ENCODE results near the gene PDAP1. TPM values are rescaled to one million over a fixed set of nuclear protein-coding genes. Genes with fewer than 3 reads are reported as not detected.
"Not testable (repeated sequence)": the region's sequence is repeated elsewhere in the genome, so short reads cannot be mapped to it uniquely, and the experiment has no call there.

The PDAP1 gene
- total and polyA plus RNA-seq, 8 donors: 27.8 to 84.6 (median 39.8) TPM

DNA sequence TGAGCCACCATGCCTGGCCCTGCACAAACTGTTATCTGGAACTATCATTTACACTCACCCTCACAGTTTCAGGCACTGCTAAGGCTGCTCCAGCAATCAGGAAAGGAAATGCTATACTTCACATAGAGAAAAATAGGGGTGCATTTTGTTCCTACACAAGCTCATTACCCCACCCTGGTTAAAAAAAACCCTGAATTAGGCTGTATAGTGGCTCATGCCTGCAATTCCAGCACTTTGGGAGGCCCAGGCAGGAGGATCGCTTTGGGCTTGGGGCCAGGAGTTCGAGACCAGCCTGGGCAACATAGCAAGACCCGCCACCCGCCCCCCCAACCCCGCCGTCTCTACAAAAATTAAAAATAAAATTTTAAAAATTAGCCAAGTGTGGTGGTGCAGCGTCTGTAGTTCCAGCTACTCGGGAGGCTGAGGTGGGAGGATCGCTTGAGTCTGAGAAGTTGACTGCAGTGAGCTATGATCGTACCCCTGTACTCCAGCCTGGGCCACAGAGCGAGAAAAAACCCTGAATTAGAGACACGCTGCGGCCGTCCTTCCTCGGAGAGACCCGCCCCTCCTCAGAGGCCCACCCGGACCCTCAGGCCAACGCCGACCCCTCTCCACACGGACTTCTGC, 29.7 kb upstream of the PDAP1 start:
- FAIRE-seq: no peak
- intact Hi-C loops (cut with DNase I): no loop called here

GRCh38 chr7:99433158-99433557, 24.8 kb upstream of the PDAP1 start:
- H3K27me3 ChIP-seq: no peaks in the 10 kb centered on the region
- intact Hi-C loops (cut with DNase I): no loop called here
- no peaks in the 10 kb centered on the region for H3K9me3 ChIP-seq
- H3K4me3 ChIP-seq: no peak overlapping the region
- no peak for ATAC-seq
- no peak overlapping the region for H3K27ac ChIP-seq
- H3K36me3 ChIP-seq: peaks cover 0 to 23% (median 6%) of the 10 kb centered on the region in 3 donors
- DNase-seq: no peak
- TF ChIP-seq, protein P1, sequence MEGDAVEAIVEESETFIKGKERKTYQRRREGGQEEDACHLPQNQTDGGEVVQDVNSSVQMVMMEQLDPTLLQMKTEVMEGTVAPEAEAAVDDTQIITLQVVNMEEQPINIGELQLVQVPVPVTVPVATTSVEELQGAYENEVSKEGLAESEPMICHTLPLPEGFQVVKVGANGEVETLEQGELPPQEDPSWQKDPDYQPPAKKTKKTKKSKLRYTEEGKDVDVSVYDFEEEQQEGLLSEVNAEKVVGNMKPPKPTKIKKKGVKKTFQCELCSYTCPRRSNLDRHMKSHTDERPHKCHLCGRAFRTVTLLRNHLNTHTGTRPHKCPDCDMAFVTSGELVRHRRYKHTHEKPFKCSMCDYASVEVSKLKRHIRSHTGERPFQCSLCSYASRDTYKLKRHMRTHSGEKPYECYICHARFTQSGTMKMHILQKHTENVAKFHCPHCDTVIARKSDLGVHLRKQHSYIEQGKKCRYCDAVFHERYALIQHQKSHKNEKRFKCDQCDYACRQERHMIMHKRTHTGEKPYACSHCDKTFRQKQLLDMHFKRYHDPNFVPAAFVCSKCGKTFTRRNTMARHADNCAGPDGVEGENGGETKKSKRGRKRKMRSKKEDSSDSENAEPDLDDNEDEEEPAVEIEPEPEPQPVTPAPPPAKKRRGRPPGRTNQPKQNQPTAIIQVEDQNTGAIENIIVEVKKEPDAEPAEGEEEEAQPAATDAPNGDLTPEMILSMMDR (IDR thresholded peaks at IDR 0.05): no peak
- 91 to 93% methylated on average over 9 of the region's 9 CpGs for WGBS, 2 donors
- no peak for FAIRE-seq
- peaks cover 0 to 5% (median 0%) of the 10 kb centered on the region in 3 donors for H3K4me1 ChIP-seq

More for the DNA sequence above, 29.7 kb upstream of the PDAP1 start:
- Histone ChIP-seq H3K4me1 (peaks cover 0 to 13% (median 7%) of the 10 kb centered on the region in 3 donors), H3K36me3 (peaks cover 0 to 10% (median 0%) of the 10 kb centered on the region in 3 donors), H3K27ac (peak overlapping the region in 3 of 4 donors; percentile 60 to 73 (median 67)), H3K27me3 (no peaks in the 10 kb centered on the region), H3K9me3 (no peaks in the 10 kb centered on the region), H3K4me3 (peak overlapping the region; percentile 94 to 100 (median 100))
- DNase-seq: no peak
- 12 to 13% methylated on average over 20 of the region's 20 CpGs for WGBS, 2 donors
- peak; percentile 15 to 57 (median 41) for ATAC-seq
- TF ChIP-seq, protein P1 (IDR thresholded peaks at IDR 0.05): no peak

DNA sequence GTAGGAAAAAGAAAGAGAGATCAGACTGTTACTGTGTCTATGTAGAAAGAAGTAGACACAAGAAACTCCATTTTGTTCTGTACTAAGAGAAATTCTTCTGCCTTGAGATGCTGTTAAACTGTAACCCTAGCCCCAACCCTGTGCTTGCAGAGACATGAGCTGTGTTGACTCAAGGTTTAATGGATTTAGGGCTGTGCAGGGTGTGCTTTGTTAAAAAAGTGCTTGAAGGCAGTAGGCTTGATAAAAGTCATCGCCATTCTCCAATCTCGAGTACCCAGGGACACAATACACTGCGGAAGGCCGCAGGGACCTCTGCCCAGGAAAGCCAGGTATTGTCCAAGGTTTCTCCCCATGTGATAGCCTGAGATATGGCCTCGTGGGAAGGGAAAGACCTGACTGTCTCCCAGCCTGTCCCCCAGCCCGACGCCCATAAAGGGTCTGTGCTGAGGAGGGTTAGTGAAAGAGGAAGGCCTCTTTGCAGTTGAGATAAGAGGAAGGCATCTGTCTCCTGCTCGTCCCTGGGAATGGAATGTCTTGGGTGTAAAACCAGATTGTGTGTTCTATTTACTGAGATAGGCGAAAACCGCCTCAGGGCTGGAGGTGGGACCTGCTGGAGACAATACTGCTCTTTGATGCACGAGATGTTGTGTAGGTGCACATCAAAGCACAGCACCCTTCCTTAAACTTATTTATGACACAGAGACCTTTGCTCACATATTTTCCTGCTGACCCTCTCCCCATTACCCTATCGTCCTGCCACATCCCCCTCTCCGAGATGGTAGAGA, 23.6 kb upstream of the PDAP1 start:
- WGBS, 2 donors: 79% methylated on average over 13 of the region's 13 CpGs

GRCh38 chr7:99429756-99430155, 21.4 kb upstream of the PDAP1 start:
- Histone ChIP-seq H3K36me3 (peaks cover 0 to 28% (median 6%) of the 10 kb centered on the region in 3 donors), H3K4me1 (no peaks in the 10 kb centered on the region), H3K27ac (no peak overlapping the region), H3K9me3 (no peaks in the 10 kb centered on the region), H3K27me3 (no peaks in the 10 kb centered on the region), H3K4me3 (no peak overlapping the region)
- no peak for ATAC-seq
- WGBS, 2 donors: 82 to 85% methylated on average over 8 of the region's 8 CpGs
- FAIRE-seq: no peak
- DNase-seq: no peak
- TF ChIP-seq, protein P1 (IDR thresholded peaks at IDR 0.05): no peak
- intact Hi-C loops (cut with DNase I): no loop called here

More for the DNA sequence above, 23.6 kb upstream of the PDAP1 start:
- intact Hi-C loops (cut with DNase I); H3K4me1 ChIP-seq; H3K27ac ChIP-seq; H3K9me3 ChIP-seq; H3K4me3 ChIP-seq; ATAC-seq; H3K27me3 ChIP-seq; DNase-seq; FAIRE-seq: not testable (repeated sequence)
- H3K36me3 ChIP-seq: peaks cover 0 to 23% (median 6%) of the 10 kb centered on the region in 3 donors

DNA sequence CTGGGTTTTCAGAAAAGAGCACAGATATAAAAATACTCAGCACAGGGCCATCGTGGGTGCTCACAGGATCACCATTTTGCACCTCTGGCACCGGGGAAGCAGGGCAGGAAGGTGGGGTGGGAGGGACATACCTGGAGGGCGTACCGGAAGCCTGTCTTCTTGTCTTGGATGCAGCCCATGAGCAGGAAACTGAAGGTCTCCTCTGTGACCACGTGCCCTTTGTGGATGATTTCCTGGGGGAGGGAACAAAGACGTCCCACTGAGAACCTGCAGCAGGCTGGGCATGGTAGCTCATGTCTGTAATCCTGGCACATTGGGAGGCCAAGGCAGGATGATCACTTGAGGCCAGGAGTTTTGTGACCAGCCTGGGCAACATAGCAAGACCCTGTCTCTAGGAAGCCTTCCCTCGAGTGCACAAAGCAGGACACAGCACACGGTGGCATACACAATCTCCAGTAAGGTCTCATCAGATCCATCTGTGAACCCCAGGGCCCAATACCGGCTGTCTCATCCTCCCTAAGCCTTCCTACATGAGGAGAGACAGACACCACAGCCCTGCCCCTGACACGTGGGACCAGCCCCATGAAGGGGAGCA, 20.7 kb upstream of the PDAP1 start:
- ATAC-seq (no peak), FAIRE-seq (no peak), DNase-seq (no peak)
- WGBS, 2 donors: 82 to 90% methylated on average over 10 of the region's 10 CpGs
- no peak overlapping the region for H3K27ac ChIP-seq
- intact Hi-C loops (cut with DNase I): no loop called here
- H3K9me3 ChIP-seq: no peaks in the 10 kb centered on the region
- H3K4me1 ChIP-seq: no peaks in the 10 kb centered on the region
- peaks cover 0 to 28% (median 6%) of the 10 kb centered on the region in 3 donors for H3K36me3 ChIP-seq
- no peak overlapping the region for H3K4me3 ChIP-seq
- no peaks in the 10 kb centered on the region for H3K27me3 ChIP-seq
- TF ChIP-seq, protein P1 (IDR thresholded peaks at IDR 0.05): no peak

Data from pancreas (tissue), 10 donors.